AG10803 (cell line): ENCODE data around the gene ROBO1.

ENCODE experiments used
- DNase-seq: peaks from one replicate; pipeline ENCODE4 v3.0.0; 2010; ENCODE audit warnings: low read depth
- H3K4me3 ChIP-seq: 2 replicates; pipeline ENCODE4 v1.5.1; 2011; ENCODE audit warnings: mild to moderate bottlenecking, low read length, control low read depth
- CTCF ChIP-seq: conservative IDR thresholded peaks from 2 replicates; pipeline ENCODE4 v1.5.1; 2011; ENCODE audit warnings: mild to moderate bottlenecking, low read length, control low read depth, inconsistent platforms

The ROBO1 gene

GRCh38 chr3:79568938-79569337, 198.9 kb downstream of the ROBO1 start:
- H3K4me3 ChIP-seq, result no peak overlapping the region
- DNase-seq, result no peak
- no peak for TF ChIP-seq CTCF

- TF ChIP-seq CTCF, result no peak
- DNase-seq, result no peak
- no peak overlapping the region for H3K4me3 ChIP-seq
Observed at GRCh38 chr3:79564192-79564591, 203.6 kb downstream of the ROBO1 start.

- no peak overlapping the region for H3K4me3 ChIP-seq
- no peak for TF ChIP-seq CTCF
- no peak for DNase-seq
Observed at GRCh38 chr3:79560698-79561097, 207.1 kb downstream of the ROBO1 start.

- no peak for TF ChIP-seq CTCF
- H3K4me3 ChIP-seq, result no peak overlapping the region
- DNase-seq, result no peak
Observed at GRCh38 chr3:79558943-79559342, 208.9 kb downstream of the ROBO1 start.

- DNase-seq, result no peak
- no peak overlapping the region for H3K4me3 ChIP-seq
- no peak for TF ChIP-seq CTCF
Observed at GRCh38 chr3:79555655-79556054, 212.1 kb downstream of the ROBO1 start.

GRCh38 chr3:79551997-79552396, 215.8 kb downstream of the ROBO1 start:
- DNase-seq, result no peak

GRCh38 chr3:79551321-79551892, 216.4 kb downstream of the ROBO1 start:
- no peak overlapping the region for H3K4me3 ChIP-seq
- no peak for DNase-seq
- no peak for TF ChIP-seq CTCF

More at GRCh38 chr3:79551997-79552396, 215.8 kb downstream of the ROBO1 start:
- no peak overlapping the region for H3K4me3 ChIP-seq
- no peak for TF ChIP-seq CTCF
